HCT116 (cell line): ENCODE results near the gene TPX2. TPM values are rescaled to one million over a fixed set of nuclear protein-coding genes. Genes with fewer than 3 reads are reported as not detected.
A peak's percentile ranks its signal among the peaks of the same experiment; 100 is the strongest.

Experiments used
- ATAC-seq: fragments of 200-7000 bp; cut with Tn5 transposase; 2 replicates; pipeline ENCODE4 v1.9.1; 2020; ENCODE audit warnings: mild to moderate bottlenecking, moderate library complexity
- BruUV-seq: library from RNA; stranded (reverse); fragments of 400-500 nt; replicated peaks from 2 replicates; lab custom pipeline; 2021; lab: Mats Ljungman, UMichigan
- CTCF ChIA-PET: fragments of 300-600 bp; sonication (Branson Sonifier 250); formaldehyde crosslinking; loops from one replicate; lab custom pipeline; 2021; ENCODE audit warnings: antibody characterized with exemption; lab: Charles Lee
- POLR2A ChIA-PET: fragments of 300-600, 350-600 bp; sonication (Branson Sonifier 250); formaldehyde crosslinking; loops from one replicate; lab custom pipeline; 2021; ENCODE audit warnings: antibody characterized with exemption; lab: Charles Lee
- RAD21 ChIA-PET, 2 experiments: fragments of 300-600 bp; sonication (Branson Sonifier 250); formaldehyde crosslinking; loops; one replicate each; lab custom pipeline; 2023; ENCODE audit warnings: low total read pairs in 2 of 2; ENCODE audit not compliant: uncharacterized antibody in 2 of 2, unreplicated experiment in 2 of 2, low non-redundant PET in 1 of 2; lab: Charles Lee
- DNase-seq: peaks from one replicate; pipeline ENCODE4 v3.0.0-alpha.2; 2010; ENCODE audit warnings: low read depth, low spot score
- H2AFZ ChIP-seq: fragments of 200-600 bp; shearing (Covaris generic), sonication (generic); 2 replicates; pipeline ENCODE4 v1.6.1; 2017; ENCODE audit warnings: low read depth, mixed run types, mixed read lengths, antibody characterized with exemption, low read length; ENCODE audit not compliant: poor library complexity, severe bottlenecking
- H3K27ac ChIP-seq: 2 replicates; pipeline ENCODE4 v1.5.1; 2012; ENCODE audit warnings: low read depth, low read length
- H3K27me3 ChIP-seq: fragments of 200-600 bp; sonication (generic); 2 replicates; pipeline ENCODE4 v1.6.1; 2016; ENCODE audit warnings: mixed run types, low read length, mixed read lengths; ENCODE audit not compliant: insufficient read depth
- H3K36me3 ChIP-seq, 2 experiments: fragments of 200-500 bp in 1 of 2; fragments of 200-600 bp in 1 of 2; sonication (Bioruptor generic) in 1 of 2; sonication (generic) in 1 of 2; 2 replicates each; pipeline versions ENCODE4 v1.5.1 to v1.6.1; 2014 to 2016; ENCODE audit warnings: low read length in 2 of 2, inconsistent platforms in 1 of 2, mixed read lengths in 1 of 2, mixed run types in 1 of 2; ENCODE audit not compliant: insufficient read depth in 2 of 2, control insufficient read depth in 1 of 2
- H3K4me1 ChIP-seq, 2 experiments: fragments of 200-600 bp in 1 of 2; sonication (generic) in 1 of 2; 2 replicates each; pipeline versions ENCODE4 v1.5.1 to v1.6.1; 2012 to 2017; ENCODE audit warnings: low read length in 2 of 2, inconsistent platforms in 1 of 2, mild to moderate bottlenecking in 1 of 2, mixed read lengths in 1 of 2, mixed run types in 1 of 2, moderate library complexity in 1 of 2; ENCODE audit not compliant: insufficient read depth in 2 of 2, control insufficient read depth in 1 of 2
- H3K4me2 ChIP-seq: fragments of 200-600 bp; sonication (generic); 2 replicates; pipeline ENCODE4 v1.6.1; 2017; ENCODE audit warnings: mixed run types, low read length, mixed read lengths
- H3K4me3 ChIP-seq, 2 experiments: fragments of 200-600 bp in 1 of 2; sonication (generic) in 1 of 2; replicated peaks in 1 of 2; 2 replicates each; pipeline ENCODE4 v1.5.1; 2011 to 2016; ENCODE audit warnings: low read length in 2 of 2, control low read depth in 1 of 2, low read depth in 1 of 2, mild to moderate bottlenecking in 1 of 2, mixed read lengths in 1 of 2, mixed run types in 1 of 2
- H3K79me2 ChIP-seq: fragments of 200-600 bp; sonication (generic); 2 replicates; pipeline ENCODE4 v1.6.1; 2017; ENCODE audit warnings: mild to moderate bottlenecking, mixed run types, low read length, moderate library complexity, mixed read lengths; ENCODE audit not compliant: insufficient read depth
- H3K9ac ChIP-seq: fragments of 200-600 bp; sonication (generic); 2 replicates; pipeline ENCODE4 v1.6.1; 2016; ENCODE audit warnings: low read length, mixed read lengths
- H3K9me2 ChIP-seq: fragments of 200-600 bp; sonication (generic), shearing (Covaris generic); 2 replicates; pipeline ENCODE4 v1.6.1; 2017; ENCODE audit warnings: mixed run types, mild to moderate bottlenecking, moderate library complexity; ENCODE audit not compliant: insufficient read depth
- H3K9me3 ChIP-seq, 2 experiments: fragments of 200-500 bp in 1 of 2; fragments of 200-600 bp in 1 of 2; sonication (Bioruptor generic) in 1 of 2; sonication (generic) in 1 of 2; 2 replicates each; pipeline ENCODE4 v1.6.1; 2014 to 2017; ENCODE audit warnings: low read length in 2 of 2, mixed read lengths in 2 of 2, inconsistent platforms in 1 of 2, low read depth in 1 of 2, mild to moderate bottlenecking in 1 of 2, mixed run types in 1 of 2, moderate library complexity in 1 of 2; ENCODE audit not compliant: control insufficient read depth in 1 of 2, insufficient read depth in 1 of 2
- H4K20me1 ChIP-seq: fragments of 200-600 bp; sonication (generic), shearing (Covaris generic); 2 replicates; pipeline ENCODE4 v1.6.1; 2017; ENCODE audit warnings: mixed run types, mild to moderate bottlenecking, moderate library complexity; ENCODE audit not compliant: insufficient read depth
- CTCF ChIP-seq, 3 experiments: fragments of 200-600 bp in 1 of 3; sonication (generic) in 1 of 3; IDR thresholded peaks in 2 of 3; conservative IDR thresholded peaks in 1 of 3; 2 replicates each; pipeline ENCODE4 v1.5.1; 2012 to 2017; ENCODE audit warnings: low read depth in 2 of 3, low read length in 2 of 3, antibody characterized with exemption in 1 of 3, borderline replicate concordance in 1 of 3, control low read depth in 1 of 3, mild to moderate bottlenecking in 1 of 3, mixed read lengths in 1 of 3, mixed run types in 1 of 3, moderate library complexity in 1 of 3; ENCODE audit not compliant: insufficient read depth in 1 of 3
- JUND ChIP-seq: IDR thresholded peaks from 2 replicates; pipeline ENCODE4 v1.6.1; 2012
- RAD21 ChIP-seq: IDR thresholded peaks from 2 replicates; pipeline ENCODE4 v1.6.1; 2012; ENCODE audit warnings: low read depth, mild to moderate bottlenecking
- intact Hi-C: fragments of 100-400 bp; cut with micrococcal nuclease; formaldehyde crosslinking; loops from 2 replicates; pipeline ENCODE4 v1.10.0; 2022
- total RNA-seq: library from RNA; stranded (reverse); gene quantifications from one replicate; pipeline ENCODE4 v1.2.1, GENCODE V29; 2021; ENCODE audit not compliant: unreplicated experiment

Gene TPX2
- total RNA-seq, 1 experiment from 2014 or later, result 163 TPM

- DNase-seq (no peak), ATAC-seq (peak; percentile 92)
- Histone ChIP-seq H4K20me1 (no peaks in the 10 kb centered on the region), H3K9me2 (no peaks in the 10 kb centered on the region), H3K9ac (no peak overlapping the region), H3K4me2 (peak overlapping the region; percentile 62), H3K27me3 (no peaks in the 10 kb centered on the region), H3K4me1 (peaks cover 0 to 9% of the 10 kb centered on the region in 2 experiments; a peak in 1 of 4 replicates), H3K27ac (no peak overlapping the region), H3K4me3 (no peak overlapping the region; a peak in 1 of 4 replicates), H3K9me3 (no peaks in the 10 kb centered on the region), H3K79me2 (no peaks in the 10 kb centered on the region), H2AFZ (no peak overlapping the region), H3K36me3 (no peaks in the 10 kb centered on the region)
- no TSS peak for BruUV-seq
- intact Hi-C loops, result loop anchor here (1.0 to 2.0 kb wide), 4 partner anchors 24 to 830 kb away; no protein-coding TSS in a partner anchor
- ChIA-PET POLR2A (interaction anchor here (1.0 kb wide), 1 partner anchor 16 kb away, joined by 4 read pairs; no protein-coding TSS in a partner anchor), CTCF (interaction anchor here (0.6 to 3.5 kb wide), 15 partner anchors 11 to 956 kb away, joined by 3 to 17 read pairs (median 4); partner anchors contain the start of genes FOXS1 and PDRG1), RAD21 (interaction anchor here (0.7 to 1.7 kb wide), 5 partner anchors 11 to 195 kb away, joined by 3 to 6 read pairs (median 4); no protein-coding TSS in a partner anchor)
- TF ChIP-seq JUND, result no peak
- TF ChIP-seq RAD21, result peak; percentile 98
- TF ChIP-seq CTCF (IDR thresholded peaks at IDR 0.05 in 2 of 3, conservative IDR thresholded peaks at IDR 0.05 in 1 of 3; ENCODE audit: borderline replicate concordance in 1 of 3, insufficient read depth in 1 of 3, low read depth in 2 of 3, low read length in 2 of 3), result peak; percentile 91 to 99 (median 95)
Observed at GRCh38 chr20:31822421-31823330, 83.6 kb downstream of the TPX2 start.
